ENCODE data around the gene AOPEP. TPM values are rescaled to one million over a fixed set of nuclear protein-coding genes. Genes with fewer than 3 reads are reported as not detected.

The AOPEP gene
- total RNA-seq, 1 donor from 2014 or later, result 22.1 TPM

DNA sequence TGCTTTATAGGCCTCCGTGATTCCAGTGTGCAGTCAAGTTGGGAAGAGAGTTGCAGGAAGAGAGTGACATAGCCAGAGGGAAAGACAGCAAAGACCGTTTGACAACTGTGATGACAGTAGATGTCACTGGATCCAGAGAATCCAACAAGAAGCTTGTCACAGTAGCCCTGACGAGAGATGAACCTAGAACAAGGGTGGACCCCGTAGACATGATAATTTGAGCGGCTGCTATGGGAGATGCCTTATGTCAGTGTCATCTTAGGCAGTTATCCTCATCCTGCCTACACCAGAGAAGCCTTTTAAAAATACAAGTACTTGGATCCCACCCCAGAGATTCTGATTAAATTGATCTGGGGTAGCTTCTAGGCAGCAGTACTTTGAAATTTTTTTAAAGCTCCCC, 125.4 kb downstream of the AOPEP start:
- Mint-ChIP-seq H3K4me1 (ENCODE audit: unreplicated experiment) (no peaks in the 10 kb centered on the region), H3K27ac (ENCODE audit: unreplicated experiment) (no peak overlapping the region), H3K9me3 (ENCODE audit: unreplicated experiment) (no peaks in the 10 kb centered on the region), H3K4me3 (ENCODE audit: unreplicated experiment) (no peak overlapping the region), H3K36me3 (ENCODE audit: low read depth, unreplicated experiment) (no peaks in the 10 kb centered on the region), H3K27me3 (ENCODE audit: unreplicated experiment) (no peaks in the 10 kb centered on the region)
- DNase-seq (ENCODE audit: low spot score), result no peak
- no peak for TF ChIP-seq CTCF (IDR thresholded peaks at IDR 0.05; ENCODE audit: unreplicated experiment)

- H3K4me3 Mint-ChIP-seq (ENCODE audit: unreplicated experiment), result no peak overlapping the region
These were observed 125.9 kb downstream of the AOPEP start for GRCh38 chr9:94852373-94852772.

DNA sequence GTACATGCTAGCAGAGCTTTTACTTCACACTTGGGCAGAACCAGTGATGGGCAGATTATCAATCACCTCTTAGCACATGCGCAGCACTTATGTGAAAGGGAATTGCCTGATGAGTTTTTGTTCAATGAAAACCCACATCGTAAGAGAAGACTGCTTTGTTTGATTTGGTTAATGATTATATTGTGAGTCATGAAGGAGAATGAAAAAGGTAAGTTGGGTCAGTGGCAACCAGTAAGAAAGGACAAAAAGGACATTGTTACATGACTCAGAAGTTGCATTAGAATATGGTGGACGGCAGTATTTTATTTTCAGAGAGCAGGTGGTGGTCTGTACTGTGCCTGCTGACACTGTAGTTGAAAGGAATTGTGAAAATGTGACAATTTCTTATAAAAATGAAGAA, 127.4 kb downstream of the AOPEP start:
- TF ChIP-seq CTCF (IDR thresholded peaks at IDR 0.05; ENCODE audit: unreplicated experiment), result no peak

More at GRCh38 chr9:94852373-94852772, 125.9 kb downstream of the AOPEP start:
- Mint-ChIP-seq H3K9me3 (ENCODE audit: unreplicated experiment) (no peaks in the 10 kb centered on the region), H3K27me3 (ENCODE audit: unreplicated experiment) (no peaks in the 10 kb centered on the region), H3K36me3 (ENCODE audit: low read depth, unreplicated experiment) (no peaks in the 10 kb centered on the region), H3K27ac (ENCODE audit: unreplicated experiment) (no peak overlapping the region), H3K4me1 (ENCODE audit: unreplicated experiment) (no peaks in the 10 kb centered on the region)
- no peak for TF ChIP-seq CTCF (IDR thresholded peaks at IDR 0.05; ENCODE audit: unreplicated experiment)
- no peak for DNase-seq (ENCODE audit: low spot score)

GRCh38 chr9:94855903-94856302, 129.4 kb downstream of the AOPEP start:
- Mint-ChIP-seq H3K4me1 (ENCODE audit: unreplicated experiment) (no peaks in the 10 kb centered on the region), H3K27ac (ENCODE audit: unreplicated experiment) (no peak overlapping the region), H3K27me3 (ENCODE audit: unreplicated experiment) (peaks cover 2% of the 10 kb centered on the region), H3K9me3 (ENCODE audit: unreplicated experiment) (no peaks in the 10 kb centered on the region), H3K36me3 (ENCODE audit: low read depth, unreplicated experiment) (peaks cover 4% of the 10 kb centered on the region), H3K4me3 (ENCODE audit: unreplicated experiment) (no peak overlapping the region)
- no peak for DNase-seq (ENCODE audit: low spot score)
- no peak for TF ChIP-seq CTCF (IDR thresholded peaks at IDR 0.05; ENCODE audit: unreplicated experiment)

More for the DNA sequence above, 127.4 kb downstream of the AOPEP start:
- no peaks in the 10 kb centered on the region for H3K4me1 Mint-ChIP-seq (ENCODE audit: unreplicated experiment)
- DNase-seq (ENCODE audit: low spot score), result no peak
- no peak overlapping the region for H3K4me3 Mint-ChIP-seq (ENCODE audit: unreplicated experiment)
- no peaks in the 10 kb centered on the region for H3K27me3 Mint-ChIP-seq (ENCODE audit: unreplicated experiment)
- H3K9me3 Mint-ChIP-seq (ENCODE audit: unreplicated experiment), result no peaks in the 10 kb centered on the region
- H3K36me3 Mint-ChIP-seq (ENCODE audit: low read depth, unreplicated experiment), result no peaks in the 10 kb centered on the region
- no peak overlapping the region for H3K27ac Mint-ChIP-seq (ENCODE audit: unreplicated experiment)

- Mint-ChIP-seq H3K4me3 (ENCODE audit: unreplicated experiment) (no peak overlapping the region), H3K27me3 (ENCODE audit: unreplicated experiment) (peaks cover 3% of the 10 kb centered on the region), H3K9me3 (ENCODE audit: unreplicated experiment) (no peaks in the 10 kb centered on the region), H3K27ac (ENCODE audit: unreplicated experiment) (no peak overlapping the region), H3K4me1 (ENCODE audit: unreplicated experiment) (no peaks in the 10 kb centered on the region), H3K36me3 (ENCODE audit: low read depth, unreplicated experiment) (peaks cover 4% of the 10 kb centered on the region)
- no peak for DNase-seq (ENCODE audit: low spot score)
- TF ChIP-seq CTCF (IDR thresholded peaks at IDR 0.05; ENCODE audit: unreplicated experiment), result no peak
These were observed 131.3 kb downstream of the AOPEP start for GRCh38 chr9:94857791-94858190.
